ENCODE results near the gene CFP.

DNA sequence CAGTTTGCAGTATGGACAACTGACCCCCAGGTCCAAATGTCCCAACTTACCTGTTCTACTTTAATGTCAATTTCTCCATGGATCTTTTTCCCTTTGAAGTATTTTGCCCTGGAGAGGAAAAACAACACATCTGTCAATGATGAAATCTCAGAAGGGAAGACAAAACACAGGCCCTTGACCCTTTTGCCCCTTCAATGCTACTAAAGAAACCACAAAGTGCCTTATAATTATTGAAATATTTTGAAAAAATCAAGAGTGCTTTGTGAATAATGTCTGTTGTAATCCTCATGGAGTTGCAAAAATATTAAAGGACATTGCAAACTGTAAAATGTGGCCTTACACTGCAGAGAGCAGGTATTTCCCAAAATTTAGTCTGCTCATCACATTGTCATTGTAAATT lies 22.6 kb downstream of the CFP start:
- no peak for TF ChIP-seq SIN3A (IDR thresholded peaks at IDR 0.05; ENCODE audit: low read depth)
- TF ChIP-seq CTCF (IDR thresholded peaks at IDR 0.05 in 2 of 3, conservative IDR thresholded peaks at IDR 0.05 in 1 of 3; ENCODE audit: borderline replicate concordance in 1 of 3, insufficient read depth in 1 of 3, low read depth in 2 of 3, low read length in 2 of 3), result no peak
- TF ChIP-seq EZH2phosphoT487 (IDR thresholded peaks at IDR 0.05; ENCODE audit: borderline replicate concordance), result no peak
- TF ChIP-seq JUND (IDR thresholded peaks at IDR 0.05), result no peak
- TF ChIP-seq, protein P1, sequence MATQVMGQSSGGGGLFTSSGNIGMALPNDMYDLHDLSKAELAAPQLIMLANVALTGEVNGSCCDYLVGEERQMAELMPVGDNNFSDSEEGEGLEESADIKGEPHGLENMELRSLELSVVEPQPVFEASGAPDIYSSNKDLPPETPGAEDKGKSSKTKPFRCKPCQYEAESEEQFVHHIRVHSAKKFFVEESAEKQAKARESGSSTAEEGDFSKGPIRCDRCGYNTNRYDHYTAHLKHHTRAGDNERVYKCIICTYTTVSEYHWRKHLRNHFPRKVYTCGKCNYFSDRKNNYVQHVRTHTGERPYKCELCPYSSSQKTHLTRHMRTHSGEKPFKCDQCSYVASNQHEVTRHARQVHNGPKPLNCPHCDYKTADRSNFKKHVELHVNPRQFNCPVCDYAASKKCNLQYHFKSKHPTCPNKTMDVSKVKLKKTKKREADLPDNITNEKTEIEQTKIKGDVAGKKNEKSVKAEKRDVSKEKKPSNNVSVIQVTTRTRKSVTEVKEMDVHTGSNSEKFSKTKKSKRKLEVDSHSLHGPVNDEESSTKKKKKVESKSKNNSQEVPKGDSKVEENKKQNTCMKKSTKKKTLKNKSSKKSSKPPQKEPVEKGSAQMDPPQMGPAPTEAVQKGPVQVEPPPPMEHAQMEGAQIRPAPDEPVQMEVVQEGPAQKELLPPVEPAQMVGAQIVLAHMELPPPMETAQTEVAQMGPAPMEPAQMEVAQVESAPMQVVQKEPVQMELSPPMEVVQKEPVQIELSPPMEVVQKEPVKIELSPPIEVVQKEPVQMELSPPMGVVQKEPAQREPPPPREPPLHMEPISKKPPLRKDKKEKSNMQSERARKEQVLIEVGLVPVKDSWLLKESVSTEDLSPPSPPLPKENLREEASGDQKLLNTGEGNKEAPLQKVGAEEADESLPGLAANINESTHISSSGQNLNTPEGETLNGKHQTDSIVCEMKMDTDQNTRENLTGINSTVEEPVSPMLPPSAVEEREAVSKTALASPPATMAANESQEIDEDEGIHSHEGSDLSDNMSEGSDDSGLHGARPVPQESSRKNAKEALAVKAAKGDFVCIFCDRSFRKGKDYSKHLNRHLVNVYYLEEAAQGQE (IDR thresholded peaks at IDR 0.05; ENCODE audit: low read depth), result no peak
- no peak for TF ChIP-seq POLR2A (IDR thresholded peaks at IDR 0.05; ENCODE audit: borderline replicate concordance, extremely low read depth, insufficient read depth, insufficient read length)
- TF ChIP-seq ZFX (IDR thresholded peaks at IDR 0.05), result no peak
- no peak for TF ChIP-seq EZH2 (IDR thresholded peaks at IDR 0.05)
- no peak for TF ChIP-seq RAD21 (IDR thresholded peaks at IDR 0.05; ENCODE audit: low read depth)
- no peak for TF ChIP-seq TCF7L2 (IDR thresholded peaks at IDR 0.05; ENCODE audit: borderline replicate concordance, extremely low read depth, insufficient read depth, insufficient read length)
- no peak for TF ChIP-seq SRF (IDR thresholded peaks at IDR 0.05; ENCODE audit: low read depth)
- TF ChIP-seq, protein P2, sequence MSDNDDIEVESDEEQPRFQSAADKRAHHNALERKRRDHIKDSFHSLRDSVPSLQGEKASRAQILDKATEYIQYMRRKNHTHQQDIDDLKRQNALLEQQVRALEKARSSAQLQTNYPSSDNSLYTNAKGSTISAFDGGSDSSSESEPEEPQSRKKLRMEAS (IDR thresholded peaks at IDR 0.05), result no peak
- no peak for TF ChIP-seq POLR2AphosphoS5 (IDR thresholded peaks at IDR 0.05; ENCODE audit: low read depth, low read length)
- TF ChIP-seq YY1 (IDR thresholded peaks at IDR 0.05; ENCODE audit: extremely low read depth, insufficient replicate concordance, low read depth, low read length), result no peak
